Neural progenitor cell (in vitro differentiated cells): ENCODE results near the gene PLSCR2.

Source experiments
- EZH2 ChIP-seq: fragments of 200-600 bp; sonication (generic); IDR thresholded peaks from 2 replicates; pipeline ENCODE4 v1.6.1; 2017; ENCODE audit warnings: antibody characterized with exemption, mild to moderate bottlenecking, moderate library complexity
- EZH2phosphoT487 ChIP-seq: fragments of 200-600 bp; sonication (generic); IDR thresholded peaks from 2 replicates; pipeline ENCODE4 v1.6.1; 2017; ENCODE audit warnings: antibody characterized with exemption
- TF ChIP-seq, protein P1 (sequence below): fragments of 200-600 bp; sonication (generic); IDR thresholded peaks from 2 replicates; pipeline ENCODE4 v1.5.1; 2017; ENCODE audit warnings: antibody characterized with exemption, mild to moderate bottlenecking

- TF ChIP-seq, protein P1, sequence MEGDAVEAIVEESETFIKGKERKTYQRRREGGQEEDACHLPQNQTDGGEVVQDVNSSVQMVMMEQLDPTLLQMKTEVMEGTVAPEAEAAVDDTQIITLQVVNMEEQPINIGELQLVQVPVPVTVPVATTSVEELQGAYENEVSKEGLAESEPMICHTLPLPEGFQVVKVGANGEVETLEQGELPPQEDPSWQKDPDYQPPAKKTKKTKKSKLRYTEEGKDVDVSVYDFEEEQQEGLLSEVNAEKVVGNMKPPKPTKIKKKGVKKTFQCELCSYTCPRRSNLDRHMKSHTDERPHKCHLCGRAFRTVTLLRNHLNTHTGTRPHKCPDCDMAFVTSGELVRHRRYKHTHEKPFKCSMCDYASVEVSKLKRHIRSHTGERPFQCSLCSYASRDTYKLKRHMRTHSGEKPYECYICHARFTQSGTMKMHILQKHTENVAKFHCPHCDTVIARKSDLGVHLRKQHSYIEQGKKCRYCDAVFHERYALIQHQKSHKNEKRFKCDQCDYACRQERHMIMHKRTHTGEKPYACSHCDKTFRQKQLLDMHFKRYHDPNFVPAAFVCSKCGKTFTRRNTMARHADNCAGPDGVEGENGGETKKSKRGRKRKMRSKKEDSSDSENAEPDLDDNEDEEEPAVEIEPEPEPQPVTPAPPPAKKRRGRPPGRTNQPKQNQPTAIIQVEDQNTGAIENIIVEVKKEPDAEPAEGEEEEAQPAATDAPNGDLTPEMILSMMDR, result no peak
- TF ChIP-seq EZH2phosphoT487 (no peak), EZH2 (no peak)
Measured at GRCh38 chr3:146421819-146422759, 47.3 kb downstream of the PLSCR2 start.
